ENCODE measurements around the gene GNAT2.

The GNAT2 gene

DNA sequence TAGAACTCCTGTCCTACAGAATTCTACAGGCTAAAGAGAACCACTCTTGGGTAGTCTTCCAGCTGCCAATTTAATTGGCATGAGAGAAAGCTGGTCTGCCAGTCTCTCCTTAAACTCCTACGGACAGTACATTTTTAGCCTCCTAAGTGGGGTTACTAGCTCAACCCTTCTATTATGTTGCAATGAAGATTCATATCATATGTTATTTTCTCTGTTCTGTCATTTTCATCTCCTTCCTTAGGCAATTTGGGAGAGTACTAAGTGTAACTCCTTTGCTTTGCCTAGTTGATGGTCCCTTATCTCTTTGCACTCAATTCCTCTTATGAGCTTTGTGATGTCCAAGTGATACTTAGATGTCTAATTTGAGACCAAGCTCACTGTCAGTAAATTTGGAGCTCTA, 14.0 kb downstream of the GNAT2 start:
- no peak for DNase-seq

DNA sequence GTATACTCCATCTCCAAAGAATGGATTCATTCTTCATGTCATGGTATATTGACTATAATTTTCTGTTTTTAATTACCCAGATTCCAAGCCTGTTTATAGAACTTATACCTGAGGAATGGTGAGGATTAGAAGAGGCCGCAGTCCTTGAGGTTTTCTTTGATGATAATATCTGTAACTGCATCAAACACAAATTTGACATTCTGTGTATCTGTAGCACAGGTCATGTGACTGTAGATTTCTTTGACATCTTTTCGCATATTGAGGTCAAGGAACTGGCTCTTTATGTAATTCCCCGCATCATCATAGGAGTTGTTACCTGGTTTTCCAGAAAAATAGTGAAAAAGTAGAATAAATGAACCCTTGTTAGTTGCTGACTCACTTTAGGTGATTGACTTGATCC, 16.2 kb downstream of the GNAT2 start:
- DNase-seq = no peak

DNA sequence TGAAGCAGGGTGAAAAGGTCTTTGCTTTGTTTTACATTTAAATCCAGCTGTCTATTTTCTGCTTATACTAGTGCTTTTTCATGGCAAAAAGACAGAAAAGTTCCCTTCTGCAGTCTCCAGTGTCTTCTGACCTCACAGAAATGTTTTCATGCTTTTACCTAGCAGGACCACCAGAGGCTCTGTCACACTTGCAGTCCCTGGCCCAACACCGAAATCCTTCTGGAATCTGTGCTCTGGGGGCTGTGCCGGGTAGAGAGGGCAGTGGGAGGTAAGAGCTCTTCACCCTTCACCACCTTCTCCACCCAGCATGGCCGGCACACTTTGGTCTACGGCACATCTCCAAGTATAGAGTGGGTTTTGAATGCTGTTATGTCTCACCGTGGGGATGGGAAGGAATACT, 20.8 kb downstream of the GNAT2 start:
- DNase-seq = no peak

DNA sequence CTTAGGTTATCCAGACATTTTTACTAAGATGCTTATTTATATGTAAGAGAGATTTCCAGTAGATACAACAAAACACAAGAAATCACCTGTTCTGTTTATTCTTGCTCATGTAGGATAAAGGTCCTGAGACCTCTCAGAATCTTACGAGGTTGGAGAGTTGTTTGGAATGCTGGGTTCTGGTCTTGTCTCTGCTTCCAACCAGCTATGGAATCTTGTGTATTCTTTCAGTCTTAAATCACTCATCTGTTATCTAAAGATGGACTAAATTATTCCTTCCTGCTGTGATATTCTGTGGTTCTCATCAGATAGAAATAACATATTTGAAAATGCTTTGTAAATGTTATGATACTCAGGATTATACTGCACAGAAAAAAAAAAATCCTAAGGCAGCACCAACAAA, 21.3 kb downstream of the GNAT2 start:
- no peak for DNase-seq

DNA sequence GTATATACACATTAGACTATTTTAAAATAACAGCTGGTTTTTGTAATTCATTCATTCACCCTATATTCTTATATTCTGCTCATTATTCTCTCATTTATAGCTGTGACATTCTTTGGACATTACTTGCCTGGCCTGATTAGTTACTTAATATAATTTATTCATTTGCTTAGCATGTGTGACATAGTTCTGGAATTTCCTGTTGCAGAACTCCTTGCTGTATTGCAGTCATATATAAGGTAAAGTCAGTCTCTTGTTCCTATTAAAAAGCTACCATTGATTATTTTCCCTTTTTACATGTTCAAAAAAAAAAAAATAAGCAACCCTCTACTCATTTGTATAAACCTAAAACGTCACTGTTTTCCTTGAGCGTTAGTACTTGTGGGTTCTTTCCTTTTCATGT, 23.9 kb downstream of the GNAT2 start:
- no peak for DNase-seq

DNA sequence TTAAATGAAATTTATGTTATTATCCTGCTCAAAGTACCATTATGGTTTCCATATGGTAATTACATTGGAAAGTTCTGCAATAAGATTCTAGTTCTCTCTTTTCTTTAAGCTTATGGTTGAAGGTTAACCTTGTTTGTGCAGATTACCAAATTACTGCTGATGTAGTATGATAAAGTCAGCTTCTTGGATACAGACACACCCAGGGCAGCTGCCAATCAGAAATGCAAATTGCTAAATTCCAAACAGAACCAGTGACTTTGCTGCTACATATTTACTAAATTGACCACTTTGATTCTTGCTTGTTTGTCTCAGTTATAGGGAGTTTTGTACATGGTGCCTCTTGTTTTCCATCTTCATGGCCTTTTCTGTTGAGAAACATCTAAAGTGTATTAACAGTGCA, 26.5 kb downstream of the GNAT2 start:
- no peak for DNase-seq

DNA sequence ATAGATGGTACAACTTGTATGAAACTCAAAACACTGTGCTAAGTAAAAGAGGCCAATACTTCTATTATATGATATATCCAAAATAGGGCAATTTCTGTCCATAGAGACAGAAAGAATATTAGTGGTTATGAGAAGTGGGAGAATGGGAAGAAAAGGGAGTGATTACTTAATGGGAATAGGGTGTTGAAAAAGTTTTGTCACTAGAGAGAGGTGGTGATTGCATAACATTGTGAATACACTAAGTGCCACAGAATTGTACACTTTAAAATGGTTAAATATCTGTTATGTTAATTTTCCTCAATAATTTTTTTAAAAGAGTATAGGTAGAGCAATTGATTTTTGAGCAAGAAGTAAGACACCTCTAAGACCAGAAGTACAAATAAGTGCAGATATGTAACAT, 29.7 kb downstream of the GNAT2 start:
- DNase-seq = no peak

DNA sequence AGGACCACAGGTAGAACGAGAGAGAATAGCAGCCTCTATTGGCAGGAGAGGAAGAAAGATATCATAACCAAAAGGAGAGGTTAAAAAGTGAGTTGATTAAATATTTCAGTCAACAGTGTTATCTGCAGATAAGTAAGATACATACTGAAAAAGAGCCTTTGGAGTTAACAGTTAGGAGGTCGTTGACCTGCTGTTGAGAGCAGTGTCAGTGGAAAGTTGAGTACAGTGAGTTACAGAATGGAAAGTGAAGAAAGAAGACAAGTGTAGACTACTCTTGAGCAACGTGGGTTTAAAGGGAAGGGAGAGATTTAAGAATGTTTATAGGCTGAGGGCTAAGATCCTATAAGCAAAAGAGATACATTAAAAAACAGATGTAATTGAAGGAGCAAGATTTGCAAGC, 30.2 kb downstream of the GNAT2 start:
- DNase-seq = no peak

DNA sequence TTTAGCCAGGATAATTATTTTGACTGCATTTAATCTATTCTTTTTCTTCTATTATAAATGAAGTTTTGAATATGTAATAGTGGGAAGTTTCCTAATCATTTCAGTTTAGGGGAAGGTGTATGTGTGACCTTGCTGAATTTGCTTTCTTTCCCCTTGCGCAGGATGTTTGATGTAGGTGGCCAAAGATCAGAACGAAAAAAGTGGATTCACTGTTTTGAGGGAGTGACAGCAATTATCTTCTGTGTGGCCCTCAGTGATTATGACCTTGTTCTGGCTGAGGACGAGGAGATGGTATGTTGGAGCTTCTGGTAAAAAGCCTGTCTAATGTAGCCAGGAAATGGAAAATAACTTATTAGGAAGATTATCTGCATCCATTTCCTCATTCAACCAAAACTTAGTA, 33.4 kb downstream of the GNAT2 start:
- DNase-seq = no peak

DNA sequence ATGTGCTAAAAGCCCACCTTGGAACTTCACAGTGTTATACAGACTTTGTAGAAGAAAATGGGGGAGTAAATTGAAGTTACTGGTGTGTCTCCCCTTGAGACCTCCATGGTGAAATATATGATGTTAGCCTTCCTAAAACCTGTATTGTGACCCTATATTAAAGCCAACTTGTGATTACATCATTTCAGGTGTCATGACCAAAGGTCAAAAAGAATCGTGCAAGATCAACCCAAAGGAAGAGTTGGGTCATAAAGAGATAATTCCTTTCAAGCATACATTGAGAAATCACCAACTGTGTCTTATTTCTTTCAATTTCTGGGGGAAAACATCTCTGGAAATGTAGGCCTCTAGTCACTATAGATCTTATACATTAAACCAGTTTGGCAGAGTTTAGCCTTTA, 34.6 kb downstream of the GNAT2 start:
- no peak for DNase-seq

DNA sequence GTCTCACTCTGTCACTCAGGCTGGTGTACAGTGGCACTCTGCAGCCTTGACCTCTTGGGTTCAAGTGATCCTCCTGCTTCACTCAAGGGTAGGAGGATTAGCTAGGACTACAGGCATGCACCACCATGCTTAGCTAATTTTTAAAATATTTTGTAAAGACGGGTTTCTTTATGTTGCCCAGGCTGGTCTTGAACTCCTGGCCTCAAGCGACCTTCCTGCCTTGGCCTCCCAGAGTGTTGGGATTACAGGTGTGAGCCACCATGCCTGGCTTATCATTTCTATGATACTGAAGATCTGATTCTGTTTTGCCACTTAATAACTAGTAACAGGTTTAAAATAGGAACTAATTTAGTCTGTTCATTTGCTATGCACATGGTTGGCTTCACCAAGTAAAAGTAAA, 37.4 kb downstream of the GNAT2 start:
- no peak for DNase-seq

DNA sequence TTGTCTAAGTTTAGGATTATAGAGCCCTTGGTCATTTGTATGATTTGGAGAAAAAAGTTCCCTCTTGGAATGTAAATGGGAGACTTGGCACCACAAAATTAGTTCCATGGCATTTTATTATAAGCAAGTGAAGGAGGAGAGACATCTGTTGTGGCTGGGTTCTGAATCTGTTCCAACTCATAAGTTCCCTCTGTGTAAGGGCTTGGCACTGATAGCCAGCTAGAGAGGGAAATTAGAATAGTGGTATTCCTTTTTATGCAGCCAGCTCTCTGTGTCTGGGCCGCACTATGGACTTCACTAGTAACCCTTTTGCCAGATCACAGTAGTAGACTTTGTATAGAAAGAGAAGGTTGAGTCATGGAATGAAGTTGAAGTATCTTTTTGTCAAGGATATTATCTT, 39.9 kb downstream of the GNAT2 start:
- DNase-seq = no peak

DNA sequence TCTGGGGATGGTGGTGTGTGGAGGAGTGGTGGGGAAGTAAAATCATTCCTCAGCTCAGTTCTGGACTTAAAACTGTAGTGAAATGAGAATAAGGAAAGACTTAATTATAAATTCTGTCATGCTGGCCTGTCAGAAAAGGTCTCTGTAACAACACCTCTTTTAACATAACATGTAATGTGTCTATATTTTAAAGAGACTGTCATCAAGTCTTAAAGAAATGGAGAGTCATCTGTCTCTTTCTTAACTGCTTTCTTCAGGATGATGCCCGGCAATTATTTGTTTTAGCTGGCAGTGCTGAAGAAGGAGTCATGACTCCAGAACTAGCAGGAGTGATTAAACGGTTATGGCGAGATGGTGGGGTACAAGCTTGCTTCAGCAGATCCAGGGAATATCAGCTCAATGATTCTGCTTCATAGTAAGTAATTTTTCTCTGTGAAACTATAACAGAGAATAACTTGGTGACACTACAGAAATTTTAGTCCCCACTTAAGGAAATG, 40.4 kb downstream of the GNAT2 start:
- no peak for DNase-seq

DNA sequence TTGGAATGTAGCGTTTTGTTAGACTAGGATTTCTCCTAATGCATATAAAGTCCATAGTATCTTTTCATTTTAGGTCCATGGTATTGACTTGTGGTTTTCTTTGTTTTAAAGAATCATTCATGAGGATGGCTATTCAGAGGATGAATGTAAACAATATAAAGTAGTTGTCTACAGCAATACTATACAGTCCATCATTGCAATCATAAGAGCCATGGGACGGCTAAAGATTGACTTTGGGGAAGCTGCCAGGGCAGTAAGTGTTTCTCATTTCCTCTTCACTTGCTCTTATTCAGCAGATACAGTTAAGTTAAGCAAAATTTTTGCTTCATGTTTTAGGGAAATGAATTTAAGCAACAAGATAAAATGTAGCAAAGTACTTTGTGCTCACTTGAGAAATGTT, 45.6 kb downstream of the GNAT2 start:
- DNase-seq = no peak

DNA sequence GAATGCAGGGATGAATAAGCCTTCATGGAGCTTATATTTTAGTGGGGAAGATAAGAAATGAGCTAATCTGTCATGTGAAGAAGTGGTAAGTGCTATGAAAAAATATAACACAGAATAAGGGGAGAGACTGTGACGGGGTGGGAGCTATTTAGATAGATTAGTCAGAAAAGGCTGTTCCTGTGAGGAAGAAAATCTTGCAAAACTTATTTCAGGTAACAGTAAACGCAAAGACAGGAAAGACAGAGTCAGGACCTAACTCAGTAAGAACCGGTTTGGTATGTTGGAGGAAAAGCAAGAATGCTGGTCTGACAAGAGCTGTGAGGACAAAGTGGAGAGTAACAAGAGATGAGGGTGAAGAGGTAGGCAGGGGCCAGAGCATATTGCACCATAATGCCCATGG, 49.0 kb downstream of the GNAT2 start:
- no peak for DNase-seq

DNA sequence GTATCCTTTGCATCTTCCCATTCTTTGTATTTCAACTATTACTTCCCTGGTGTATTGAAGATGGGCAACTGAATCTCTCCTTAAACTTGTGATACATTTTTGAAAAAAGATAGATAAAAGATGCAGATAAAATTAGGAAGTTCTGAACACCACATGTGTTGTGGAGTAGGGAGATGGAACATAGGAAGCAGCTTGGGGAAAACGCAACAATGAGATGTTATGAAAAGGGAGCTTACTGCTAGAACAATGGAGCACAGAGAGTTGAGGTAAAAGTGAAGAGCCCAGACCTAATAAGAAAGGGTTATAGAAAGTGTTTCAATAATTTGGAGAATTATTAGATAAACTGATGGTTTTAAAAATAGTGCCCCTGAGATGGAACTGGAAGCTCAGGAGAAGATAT, 50.1 kb downstream of the GNAT2 start:
- DNase-seq = no peak

DNA sequence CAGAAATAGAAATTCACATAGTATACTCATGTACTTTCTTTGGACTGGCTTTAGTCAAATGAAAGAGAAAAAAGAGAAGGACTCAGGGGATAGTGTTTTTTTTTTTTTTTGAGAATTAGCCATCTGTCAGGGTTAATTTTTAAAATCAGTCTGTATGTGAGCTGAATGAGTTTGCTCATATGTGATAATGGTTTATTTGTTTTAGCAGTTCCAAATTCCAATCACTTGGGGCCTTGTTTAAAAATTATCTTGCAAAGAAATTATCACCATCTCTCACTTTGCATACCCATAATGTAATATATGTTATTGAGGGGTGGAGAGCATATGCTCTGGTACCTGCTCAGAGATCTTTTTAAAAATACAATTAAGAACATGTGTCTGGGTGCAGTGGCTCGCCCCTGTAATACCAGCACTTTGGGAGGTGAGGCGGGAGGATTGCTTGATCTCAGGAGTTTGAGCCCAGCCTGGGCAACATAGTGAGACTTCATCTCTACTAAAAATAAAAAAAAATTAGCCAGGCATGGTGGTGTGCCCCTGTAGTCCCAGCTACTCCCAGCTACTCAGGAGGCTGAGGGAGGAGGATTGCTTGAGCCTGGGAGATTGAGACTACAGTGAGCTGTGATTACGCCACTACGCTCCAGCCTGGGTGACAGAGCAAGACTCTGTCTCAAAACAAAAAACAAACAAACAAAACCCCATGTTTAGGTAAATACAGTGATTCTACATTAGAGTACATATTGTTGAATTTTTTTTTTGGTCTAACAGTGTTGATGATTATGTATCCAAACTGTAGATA, 51.3 kb downstream of the GNAT2 start:
- DNase-seq = no peak

DNA sequence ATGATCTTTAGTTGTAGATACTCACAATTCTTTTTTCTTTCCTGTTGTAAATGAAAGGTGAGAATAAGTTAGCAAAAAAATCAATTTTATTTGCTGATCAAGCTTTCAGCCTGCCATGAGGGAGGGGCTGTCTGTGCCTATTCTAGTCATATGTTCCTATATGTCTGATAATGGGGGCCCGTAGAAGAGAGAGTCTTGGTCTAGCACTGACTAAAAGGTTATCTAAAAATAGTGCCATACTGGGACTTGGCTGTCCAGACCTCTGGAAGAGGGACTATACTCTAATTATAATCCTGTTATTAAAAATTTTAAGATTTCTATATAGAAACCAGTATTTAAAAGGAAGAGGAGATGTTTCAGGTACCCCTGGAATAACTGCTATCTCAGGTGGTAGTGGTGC, 52.4 kb downstream of the GNAT2 start:
- no peak for DNase-seq

DNA sequence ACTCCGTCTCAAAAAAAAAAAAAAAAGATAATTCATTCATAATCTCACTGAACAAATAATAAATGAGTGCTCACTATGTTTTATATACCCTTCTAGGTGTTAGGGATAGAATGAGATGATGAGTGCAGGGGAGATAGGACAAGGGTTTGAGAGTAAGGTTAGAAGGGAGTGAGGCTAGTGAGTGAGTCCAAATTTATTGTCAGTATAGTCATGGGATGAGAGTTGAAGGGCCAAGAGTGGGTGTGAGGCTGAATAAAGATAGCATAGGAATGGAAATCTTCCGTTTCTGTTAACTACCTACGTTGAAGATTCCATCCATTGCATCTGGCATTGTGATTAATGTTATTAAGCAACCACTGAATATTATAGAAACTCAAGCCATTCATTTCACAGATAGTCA, 54.2 kb downstream of the GNAT2 start:
- no peak for DNase-seq

DNA sequence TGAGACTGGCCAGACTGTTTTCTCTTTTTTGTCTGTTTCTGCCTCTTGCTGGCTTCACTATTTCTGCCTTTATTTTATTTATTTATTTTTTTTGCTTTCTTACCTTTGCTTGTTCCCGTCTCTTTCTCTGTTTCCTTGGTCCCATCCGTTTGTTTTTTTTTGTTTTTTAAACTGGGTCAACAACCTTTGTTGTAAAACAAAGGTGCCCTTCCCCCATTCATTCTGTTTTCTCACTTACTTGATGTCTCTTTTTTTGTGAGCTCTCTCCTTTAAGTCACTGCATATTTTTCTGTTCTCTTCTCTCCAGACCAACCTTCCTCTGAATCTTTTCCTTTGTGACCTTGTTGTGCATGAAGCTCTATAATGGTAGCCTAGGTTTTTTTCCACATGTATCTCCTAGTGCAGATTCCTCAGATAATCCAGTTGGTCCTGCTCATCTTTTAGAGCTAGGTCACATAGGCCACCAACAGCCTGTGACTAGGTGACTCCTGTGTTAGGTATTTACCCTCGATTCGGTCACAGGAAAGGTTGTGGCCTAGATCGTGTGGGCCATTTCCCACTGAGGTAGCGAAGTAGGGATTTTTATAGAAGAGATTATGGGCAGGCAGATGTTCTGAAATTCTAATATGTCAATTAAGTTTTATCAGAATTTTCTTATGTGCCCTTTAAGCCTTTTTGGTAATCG, 55.1 kb downstream of the GNAT2 start:
- DNase-seq = no peak

DNA sequence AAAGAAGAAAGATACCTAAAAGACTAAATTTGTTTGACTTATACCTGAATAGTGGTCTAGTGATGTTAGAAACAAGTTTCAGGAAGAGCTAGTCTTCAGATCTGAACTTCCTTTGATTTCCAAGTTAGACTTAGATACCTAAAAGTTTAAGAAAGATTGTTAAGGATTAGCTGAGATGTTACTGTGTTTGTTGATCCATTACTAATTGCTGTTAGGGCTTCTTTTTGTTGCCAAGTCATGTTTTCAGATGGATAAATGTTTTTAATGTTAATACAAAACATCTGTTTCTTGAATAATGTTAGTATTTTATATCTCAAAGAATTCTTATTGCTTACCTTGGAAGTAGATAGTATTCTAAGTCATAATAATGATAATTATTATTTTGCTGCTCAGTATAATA, 59.4 kb downstream of the GNAT2 start:
- DNase-seq = no peak

DNA sequence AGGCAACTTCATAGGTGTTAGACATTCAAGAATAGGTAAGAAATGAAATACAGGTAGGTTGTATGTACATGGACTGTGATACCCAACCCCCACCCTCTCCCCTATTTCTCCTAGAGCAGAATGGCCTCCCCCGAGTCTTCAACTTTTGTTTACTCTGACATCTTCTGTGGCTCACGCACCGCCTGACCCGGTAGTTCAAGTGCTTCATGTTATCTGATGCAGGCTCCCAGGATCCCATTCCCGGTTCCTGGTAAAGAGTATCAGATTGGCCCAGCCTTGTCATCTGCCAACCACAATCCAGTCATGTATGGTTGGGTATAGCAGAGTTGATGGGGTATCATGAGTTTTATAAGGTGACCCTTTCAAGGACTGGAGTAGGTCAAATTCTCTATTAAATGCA, 61.9 kb downstream of the GNAT2 start:
- no peak for DNase-seq

DNA sequence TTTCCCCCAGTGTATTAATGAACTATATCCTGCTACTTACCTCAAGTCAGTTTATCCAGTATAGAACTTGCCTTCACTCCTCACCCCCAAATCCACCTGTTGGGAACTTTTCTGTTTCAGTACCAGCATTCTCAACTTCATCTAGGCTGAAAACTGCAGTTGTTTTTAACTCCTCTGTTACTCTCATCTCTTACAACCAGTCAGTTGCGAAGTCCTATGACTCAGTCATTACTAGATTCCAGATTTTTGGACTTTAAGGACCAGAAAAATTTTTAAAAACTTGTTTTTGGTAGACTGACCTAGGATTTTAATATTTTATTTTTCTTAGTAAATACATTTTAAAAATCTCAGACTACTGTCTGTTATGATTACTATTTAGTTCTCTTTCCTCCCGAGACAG, 62.9 kb downstream of the GNAT2 start:
- no peak for DNase-seq
